Mononuclear cell (primary cell): ENCODE data around the gene CHRNG. TPM values are rescaled to one million over a fixed set of nuclear protein-coding genes. Genes with fewer than 3 reads are reported as not detected.

Experiments used
- H3K27me3 ChIP-seq: 2 replicates; pipeline ENCODE4 v1.6.0; 2011; ENCODE audit warnings: low read length, control low read depth; ENCODE audit not compliant: insufficient read depth
- H3K4me1 ChIP-seq: 2 replicates; pipeline ENCODE4 v1.5.1; 2011; ENCODE audit warnings: mild to moderate bottlenecking, low read length, control low read depth; ENCODE audit not compliant: insufficient read depth
- H3K4me3 ChIP-seq: 2 replicates; pipeline ENCODE4 v1.5.1; 2011; ENCODE audit warnings: mild to moderate bottlenecking, low read length, moderate library complexity
- H3K9me3 ChIP-seq: 2 replicates; pipeline ENCODE4 v1.5.1; 2011; ENCODE audit warnings: low read depth, mild to moderate bottlenecking, control low read depth, low read length
- total RNA-seq: library from RNA; depleted of rRNA; stranded (reverse); fragments of >200 nt; gene quantifications from one replicate; pipeline ENCODE4 v1.2.3, GENCODE V29; 2012

Gene CHRNG
- total RNA-seq, 1 donor = not detected

GRCh38 chr2:232543491-232543890 lies 4.0 kb downstream of the CHRNG start:
- H3K9me3 ChIP-seq = no peaks in the 10 kb centered on the region
- H3K4me3 ChIP-seq = no peak overlapping the region
- no peaks in the 10 kb centered on the region for H3K27me3 ChIP-seq
- peaks cover 31% of the 10 kb centered on the region for H3K4me1 ChIP-seq

- Histone ChIP-seq H3K4me3 (no peak overlapping the region), H3K27me3 (no peaks in the 10 kb centered on the region), H3K9me3 (no peaks in the 10 kb centered on the region), H3K4me1 (peaks cover 28% of the 10 kb centered on the region)
Observed at GRCh38 chr2:232543928-232544631, 4.6 kb downstream of the CHRNG start.

- Histone ChIP-seq H3K9me3 (no peaks in the 10 kb centered on the region), H3K4me1 (peaks cover 29% of the 10 kb centered on the region), H3K27me3 (no peaks in the 10 kb centered on the region), H3K4me3 (no peak overlapping the region)
Observed at GRCh38 chr2:232544674-232545073, 5.2 kb downstream of the CHRNG start.

GRCh38 chr2:232545511-232546375 lies 6.3 kb downstream of the CHRNG start:
- no peaks in the 10 kb centered on the region for H3K27me3 ChIP-seq
- H3K9me3 ChIP-seq = no peaks in the 10 kb centered on the region
- no peak overlapping the region for H3K4me3 ChIP-seq
- peaks cover 33% of the 10 kb centered on the region for H3K4me1 ChIP-seq

GRCh38 chr2:232547991-232548390 lies 8.5 kb downstream of the CHRNG start:
- peaks cover 47% of the 10 kb centered on the region for H3K4me1 ChIP-seq

GRCh38 chr2:232549655-232550353 lies 10.3 kb downstream of the CHRNG start:
- no peaks in the 10 kb centered on the region for H3K27me3 ChIP-seq
- peak overlapping the region; percentile 85 for H3K4me3 ChIP-seq
- no peaks in the 10 kb centered on the region for H3K9me3 ChIP-seq
- peaks cover 59% of the 10 kb centered on the region for H3K4me1 ChIP-seq

More at GRCh38 chr2:232547991-232548390, 8.5 kb downstream of the CHRNG start:
- Histone ChIP-seq H3K9me3 (no peaks in the 10 kb centered on the region), H3K27me3 (no peaks in the 10 kb centered on the region), H3K4me3 (no peak overlapping the region)

- peaks cover 60% of the 10 kb centered on the region for H3K4me1 ChIP-seq
- peak within 1 kb of the TSS; percentile 85 for H3K4me3 ChIP-seq
- H3K27me3 ChIP-seq = no peaks in the 10 kb centered on the region
- H3K9me3 ChIP-seq = no peaks in the 10 kb centered on the region
Observed at GRCh38 chr2:232550354-232551249, 11.1 kb downstream of the CHRNG start, which contains the start of the genes EIF4E2 and TIGD1. TSS of gene EIF4E2 (plus strand) at chr2:232550689. CDS start at chr2:232550725, 36 bp downstream. TSS of gene TIGD1 (minus strand) at chr2:232550557. CDS start at chr2:232549882, 675 bp downstream.

- no peaks in the 10 kb centered on the region for H3K9me3 ChIP-seq
- peak overlapping the region; percentile 85 for H3K4me3 ChIP-seq
- H3K4me1 ChIP-seq = peaks cover 55% of the 10 kb centered on the region
- no peaks in the 10 kb centered on the region for H3K27me3 ChIP-seq
Observed at GRCh38 chr2:232551250-232551638, 11.8 kb downstream of the CHRNG start.

GRCh38 chr2:232551776-232552175 lies 12.3 kb downstream of the CHRNG start:
- H3K4me1 ChIP-seq = peaks cover 50% of the 10 kb centered on the region
- H3K27me3 ChIP-seq = no peaks in the 10 kb centered on the region
- H3K9me3 ChIP-seq = no peaks in the 10 kb centered on the region
- peak overlapping the region; percentile 85 for H3K4me3 ChIP-seq

GRCh38 chr2:232556426-232556825 lies 16.9 kb downstream of the CHRNG start:
- no peaks in the 10 kb centered on the region for H3K9me3 ChIP-seq
- peaks cover 23% of the 10 kb centered on the region for H3K4me1 ChIP-seq
- H3K27me3 ChIP-seq = no peaks in the 10 kb centered on the region
- H3K4me3 ChIP-seq = no peak overlapping the region

GRCh38 chr2:232562515-232563151 lies 23.1 kb downstream of the CHRNG start:
- no peak overlapping the region for H3K4me3 ChIP-seq
- H3K9me3 ChIP-seq = no peaks in the 10 kb centered on the region
- no peaks in the 10 kb centered on the region for H3K4me1 ChIP-seq
- no peaks in the 10 kb centered on the region for H3K27me3 ChIP-seq

GRCh38 chr2:232563580-232563979 lies 24.1 kb downstream of the CHRNG start:
- no peaks in the 10 kb centered on the region for H3K9me3 ChIP-seq
- H3K4me1 ChIP-seq = no peaks in the 10 kb centered on the region
- no peak overlapping the region for H3K4me3 ChIP-seq
- H3K27me3 ChIP-seq = no peaks in the 10 kb centered on the region

GRCh38 chr2:232567721-232568120 lies 28.2 kb downstream of the CHRNG start:
- H3K9me3 ChIP-seq = no peaks in the 10 kb centered on the region
- no peaks in the 10 kb centered on the region for H3K27me3 ChIP-seq
- no peak overlapping the region for H3K4me3 ChIP-seq
- H3K4me1 ChIP-seq = no peaks in the 10 kb centered on the region

- no peaks in the 10 kb centered on the region for H3K4me1 ChIP-seq
- no peaks in the 10 kb centered on the region for H3K27me3 ChIP-seq
- no peaks in the 10 kb centered on the region for H3K9me3 ChIP-seq
- H3K4me3 ChIP-seq = no peak overlapping the region
Observed at GRCh38 chr2:232568161-232568560, 28.7 kb downstream of the CHRNG start.
